ENCODE measurements around the gene PCDHGA1.
"Not testable (repeated sequence)": the region's sequence is repeated elsewhere in the genome, so short reads cannot be mapped to it uniquely, and the experiment has no call there.

Gene PCDHGA1

DNA sequence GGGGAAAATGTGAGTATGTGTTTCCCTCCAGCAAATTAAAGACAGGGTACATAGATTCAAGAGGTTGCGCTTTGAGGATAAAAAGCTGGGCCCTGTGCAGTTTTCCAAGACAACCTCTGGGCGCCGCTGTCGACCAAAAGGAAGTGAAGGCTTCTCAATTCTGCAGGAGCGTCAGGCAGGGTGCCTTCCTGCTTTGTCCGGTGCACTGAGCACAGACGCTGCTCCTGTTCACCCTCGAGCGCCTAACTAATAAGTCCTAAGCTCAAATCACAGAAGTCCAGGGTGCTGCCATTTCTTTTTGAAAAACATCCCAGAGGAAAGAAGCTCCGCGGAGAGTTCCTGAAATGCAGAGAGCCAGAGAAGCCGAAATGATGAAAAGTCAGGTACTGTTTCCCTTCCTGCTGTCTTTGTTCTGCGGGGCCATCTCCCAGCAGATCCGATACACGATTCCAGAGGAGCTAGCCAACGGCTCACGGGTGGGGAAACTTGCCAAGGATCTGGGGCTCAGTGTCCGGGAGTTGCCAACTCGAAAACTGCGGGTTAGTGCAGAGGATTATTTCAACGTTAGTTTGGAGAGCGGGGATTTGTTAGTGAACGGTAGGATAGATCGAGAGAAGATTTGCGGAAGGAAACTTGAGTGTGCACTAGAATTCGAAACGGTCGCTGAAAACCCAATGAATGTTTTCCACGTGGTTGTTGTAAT lies 19.8 kb downstream of the PCDHGA1 start, which contains the start of gene PCDHGB1:
TSS of gene PCDHGB1 (plus strand) at position 183 of the 703 bp plus-strand sequence. CDS start at position 345, 162 bp downstream.
- DNase-seq (ENCODE audit: low spot score), result peak; percentile 92

DNA sequence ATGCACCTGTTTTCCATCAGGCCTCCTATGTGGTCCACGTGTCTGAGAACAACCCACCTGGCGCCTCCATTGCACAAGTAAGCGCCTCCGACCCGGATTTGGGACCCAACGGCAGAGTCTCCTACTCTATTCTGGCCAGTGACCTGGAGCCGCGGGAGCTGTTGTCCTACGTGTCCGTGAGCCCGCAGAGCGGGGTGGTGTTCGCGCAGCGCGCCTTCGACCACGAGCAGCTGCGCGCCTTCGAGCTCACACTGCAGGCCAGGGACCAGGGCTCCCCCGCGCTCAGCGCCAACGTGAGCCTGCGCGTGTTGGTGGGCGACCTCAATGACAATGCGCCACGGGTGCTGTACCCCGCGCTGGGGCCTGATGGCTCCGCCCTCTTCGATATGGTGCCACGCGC lies 21.3 kb downstream of the PCDHGA1 start:
- DNase-seq (ENCODE audit: low spot score), result no peak

DNA sequence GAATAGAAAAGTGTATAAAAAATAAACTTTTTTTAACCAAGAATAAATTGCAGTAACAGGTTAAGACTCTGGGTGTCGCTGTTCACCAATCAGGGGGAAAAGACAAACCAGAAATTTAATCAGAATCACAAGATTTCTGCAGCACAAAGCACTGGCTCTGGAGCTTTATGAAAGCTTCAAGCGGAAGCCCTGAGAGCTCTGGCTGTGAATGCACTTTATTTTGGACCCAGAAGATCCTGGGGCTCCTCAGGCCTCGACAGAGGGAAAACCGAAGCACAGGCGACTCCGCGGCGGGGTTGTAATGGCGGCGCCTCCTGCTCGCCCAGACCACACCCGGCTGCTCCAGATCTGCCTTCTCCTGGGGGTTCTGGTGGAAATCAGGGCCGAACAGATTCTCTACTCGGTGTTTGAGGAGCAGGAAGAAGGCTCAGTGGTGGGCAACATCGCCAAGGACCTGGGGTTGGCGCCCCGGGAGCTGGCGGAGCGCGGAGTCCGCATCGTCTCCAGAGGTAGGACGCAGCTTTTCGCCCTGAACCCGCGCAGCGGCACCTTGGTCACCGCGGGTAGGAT lies 24.7 kb downstream of the PCDHGA1 start, which contains the start of gene PCDHGA4:
TSS of gene PCDHGA4 (plus strand) at position 122 of the 570 bp plus-strand sequence. CDS start at position 209, 87 bp downstream.
- no peak for DNase-seq (ENCODE audit: low spot score)

DNA sequence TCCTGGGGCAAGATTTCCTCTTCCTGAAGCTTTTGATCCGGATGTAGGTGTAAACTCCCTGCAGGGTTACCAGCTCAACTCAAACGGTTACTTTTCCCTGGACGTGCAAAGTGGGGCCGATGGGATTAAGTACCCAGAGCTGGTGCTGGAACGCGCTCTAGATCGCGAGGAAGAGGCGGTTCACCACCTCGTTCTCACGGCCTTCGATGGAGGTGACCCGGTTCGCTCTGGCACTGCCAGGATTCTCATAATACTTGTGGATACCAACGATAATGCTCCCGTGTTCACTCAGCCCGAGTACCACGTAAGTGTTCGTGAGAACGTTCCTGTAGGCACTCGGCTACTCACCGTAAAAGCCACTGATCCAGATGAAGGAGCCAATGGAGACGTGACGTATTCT lies 25.3 kb downstream of the PCDHGA1 start:
- DNase-seq (ENCODE audit: low spot score), result no peak

DNA sequence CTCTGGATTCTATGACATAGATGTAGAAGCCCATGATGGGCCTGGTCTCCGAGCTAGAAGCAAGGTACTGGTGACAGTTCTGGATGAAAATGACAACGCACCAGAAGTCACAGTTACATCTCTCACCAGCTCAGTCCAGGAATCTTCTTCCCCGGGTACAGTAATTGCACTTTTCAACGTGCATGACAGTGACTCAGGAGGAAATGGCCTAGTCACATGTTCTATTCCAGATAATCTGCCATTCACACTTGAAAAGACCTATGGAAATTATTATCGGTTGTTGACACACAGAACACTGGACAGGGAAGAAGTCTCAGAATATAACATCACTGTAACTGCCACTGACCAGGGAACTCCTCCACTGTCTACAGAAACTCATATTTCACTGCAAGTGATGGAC lies 25.8 kb downstream of the PCDHGA1 start:
- DNase-seq (ENCODE audit: low spot score), result no peak

DNA sequence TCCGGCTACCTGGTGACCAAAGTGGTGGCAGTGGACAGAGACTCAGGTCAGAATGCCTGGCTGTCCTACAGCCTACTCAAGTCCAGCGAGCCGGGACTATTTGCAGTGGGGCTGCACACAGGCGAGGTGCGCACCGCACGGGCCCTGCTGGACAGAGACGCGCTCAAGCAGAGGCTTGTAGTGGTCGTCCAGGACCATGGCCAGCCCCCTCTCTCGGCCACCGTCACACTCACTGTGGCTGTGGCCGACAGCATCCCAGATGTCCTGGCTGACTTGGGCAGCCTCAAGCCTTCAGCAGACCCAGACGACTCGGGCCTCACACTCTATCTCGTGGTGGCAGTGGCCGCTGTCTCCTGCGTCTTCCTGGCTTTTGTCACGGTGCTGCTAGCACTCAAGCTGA lies 26.6 kb downstream of the PCDHGA1 start:
- DNase-seq (ENCODE audit: low spot score), result no peak

DNA sequence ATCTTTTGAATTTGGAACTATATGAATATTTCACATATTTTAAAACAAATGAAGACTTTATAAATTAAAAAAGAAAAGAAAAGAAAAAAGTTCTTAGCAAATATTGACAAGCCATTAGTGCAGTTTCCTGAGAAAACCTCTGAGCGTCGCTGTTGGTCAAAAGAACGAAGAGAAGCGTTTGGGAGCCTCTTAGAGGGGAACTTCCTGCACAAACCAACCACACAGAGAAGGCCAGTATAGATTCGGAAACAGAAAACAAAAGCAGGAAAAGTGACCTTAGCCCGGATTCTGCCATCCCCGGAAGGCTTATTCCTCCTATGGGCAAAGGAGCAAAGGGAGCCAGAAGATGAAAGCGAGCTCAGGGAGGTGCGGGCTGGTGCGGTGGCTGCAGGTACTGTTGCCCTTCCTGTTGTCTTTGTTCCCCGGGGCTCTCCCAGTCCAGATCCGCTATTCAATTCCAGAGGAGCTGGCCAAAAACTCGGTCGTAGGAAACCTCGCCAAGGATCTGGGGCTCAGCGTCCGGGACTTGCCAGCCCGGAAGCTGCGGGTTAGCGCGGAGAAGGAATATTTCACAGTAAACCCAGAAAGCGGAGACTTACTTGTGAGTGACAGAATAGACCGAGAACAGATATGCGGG lies 29.6 kb downstream of the PCDHGA1 start, which contains the start of gene PCDHGB2:
TSS of gene PCDHGB2 (plus strand) at position 205 of the 637 bp plus-strand sequence. CDS start at position 347, 142 bp downstream.
- DNase-seq (ENCODE audit: low spot score), result no peak

DNA sequence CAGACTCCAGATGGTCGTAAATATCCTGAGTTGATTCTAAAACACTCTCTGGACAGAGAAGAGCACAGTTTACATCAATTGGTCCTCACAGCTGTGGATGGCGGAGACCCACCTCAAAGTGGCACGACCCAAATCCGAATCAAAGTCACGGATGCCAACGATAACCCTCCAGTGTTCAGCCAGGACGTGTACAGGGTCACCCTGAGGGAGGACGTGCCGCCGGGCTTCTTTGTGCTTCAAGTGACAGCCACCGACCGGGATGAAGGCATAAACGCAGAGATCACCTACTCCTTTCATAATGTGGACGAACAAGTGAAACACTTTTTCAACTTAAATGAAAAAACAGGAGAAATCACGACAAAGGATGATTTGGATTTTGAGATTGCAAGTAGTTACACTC lies 30.4 kb downstream of the PCDHGA1 start:
- DNase-seq (ENCODE audit: low spot score), result no peak

DNA sequence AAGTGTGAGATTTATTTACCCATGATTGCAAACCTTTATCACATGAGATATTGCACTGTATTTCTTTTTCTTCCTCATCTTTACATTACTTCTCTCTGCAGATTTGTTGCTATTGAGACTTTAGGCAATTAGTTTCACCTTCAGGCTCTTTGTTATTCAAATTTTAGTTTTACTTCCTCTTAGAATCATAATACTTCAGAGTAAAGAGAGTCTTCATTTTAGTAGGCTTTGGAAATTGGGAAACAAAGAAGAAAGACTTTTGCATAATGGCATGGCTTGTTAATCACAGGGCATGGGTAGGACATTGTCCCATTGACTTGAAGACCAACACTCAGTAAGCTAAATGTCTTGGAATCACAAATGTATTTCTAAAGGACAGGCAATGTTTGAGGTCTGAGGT lies 32.4 kb downstream of the PCDHGA1 start:
- no peak for DNase-seq (ENCODE audit: low spot score)

DNA sequence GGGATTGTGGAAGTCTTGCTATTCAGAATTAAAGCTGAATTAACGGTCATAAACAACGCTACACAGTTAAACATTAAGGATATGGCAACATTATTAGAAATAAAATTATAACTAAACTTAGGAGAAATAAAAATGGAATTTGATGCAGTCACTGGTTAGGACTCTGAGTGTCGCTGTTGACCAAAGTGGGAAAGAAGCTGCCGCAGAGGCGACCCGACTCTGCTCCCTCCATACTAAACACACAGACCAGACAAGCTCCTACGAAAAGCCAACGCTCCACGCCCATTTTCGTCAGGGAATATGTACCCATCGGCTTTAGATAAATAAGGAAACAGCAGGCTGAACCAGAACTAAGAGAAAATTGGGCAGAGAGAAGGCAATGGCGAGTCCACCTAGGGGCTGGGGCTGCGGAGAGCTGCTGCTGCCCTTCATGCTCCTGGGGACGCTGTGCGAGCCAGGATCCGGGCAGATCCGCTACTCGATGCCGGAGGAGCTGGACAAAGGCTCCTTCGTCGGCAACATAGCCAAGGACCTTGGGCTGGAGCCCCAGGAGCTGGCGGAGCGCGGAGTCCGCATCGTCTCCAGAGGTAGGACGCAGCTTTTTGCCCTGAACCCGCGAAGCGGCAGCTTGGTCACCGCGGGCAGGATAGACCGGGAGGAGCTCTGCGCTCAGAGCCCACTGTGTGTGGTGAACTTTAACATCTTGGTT lies 33.8 kb downstream of the PCDHGA1 start, which contains the start of gene PCDHGA5:
TSS of gene PCDHGA5 (plus strand) at position 211 of the 709 bp plus-strand sequence. CDS start at position 380, 169 bp downstream.
- DNase-seq (ENCODE audit: low spot score), result no peak

DNA sequence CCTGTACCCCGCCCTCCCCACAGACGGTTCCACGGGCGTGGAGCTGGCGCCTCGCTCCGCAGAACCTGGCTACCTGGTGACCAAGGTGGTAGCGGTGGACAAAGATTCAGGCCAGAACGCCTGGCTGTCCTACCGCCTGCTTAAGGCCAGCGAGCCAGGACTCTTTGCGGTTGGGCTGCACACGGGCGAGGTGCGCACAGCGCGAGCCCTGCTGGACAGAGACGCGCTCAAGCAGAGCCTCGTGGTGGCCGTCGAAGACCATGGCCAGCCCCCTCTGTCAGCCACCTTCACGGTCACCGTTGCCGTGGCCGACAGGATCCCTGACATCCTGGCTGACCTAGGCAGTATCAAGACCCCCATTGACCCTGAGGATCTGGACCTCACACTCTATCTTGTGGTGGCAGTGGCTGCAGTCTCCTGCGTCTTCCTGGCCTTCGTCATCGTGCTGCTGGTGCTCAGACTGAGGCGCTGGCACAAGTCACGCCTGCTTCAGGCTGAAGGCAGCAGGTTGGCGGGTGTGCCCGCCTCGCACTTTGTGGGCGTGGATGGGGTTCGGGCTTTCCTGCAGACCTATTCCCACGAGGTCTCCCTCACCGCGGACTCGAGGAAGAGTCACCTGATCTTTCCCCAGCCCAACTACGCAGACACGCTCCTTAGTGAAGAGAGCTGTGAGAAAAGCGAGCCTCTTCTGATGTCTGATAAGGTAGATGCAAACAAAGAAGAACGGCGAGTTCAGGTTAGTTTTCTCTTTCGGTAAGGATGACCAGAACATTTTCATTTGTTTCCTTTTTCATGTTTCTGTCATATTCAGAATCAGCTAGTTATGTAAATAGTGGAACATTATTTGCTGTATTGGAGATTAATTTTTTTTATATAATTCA lies 35.9 kb downstream of the PCDHGA1 start:
- no peak for DNase-seq (ENCODE audit: low spot score)

DNA sequence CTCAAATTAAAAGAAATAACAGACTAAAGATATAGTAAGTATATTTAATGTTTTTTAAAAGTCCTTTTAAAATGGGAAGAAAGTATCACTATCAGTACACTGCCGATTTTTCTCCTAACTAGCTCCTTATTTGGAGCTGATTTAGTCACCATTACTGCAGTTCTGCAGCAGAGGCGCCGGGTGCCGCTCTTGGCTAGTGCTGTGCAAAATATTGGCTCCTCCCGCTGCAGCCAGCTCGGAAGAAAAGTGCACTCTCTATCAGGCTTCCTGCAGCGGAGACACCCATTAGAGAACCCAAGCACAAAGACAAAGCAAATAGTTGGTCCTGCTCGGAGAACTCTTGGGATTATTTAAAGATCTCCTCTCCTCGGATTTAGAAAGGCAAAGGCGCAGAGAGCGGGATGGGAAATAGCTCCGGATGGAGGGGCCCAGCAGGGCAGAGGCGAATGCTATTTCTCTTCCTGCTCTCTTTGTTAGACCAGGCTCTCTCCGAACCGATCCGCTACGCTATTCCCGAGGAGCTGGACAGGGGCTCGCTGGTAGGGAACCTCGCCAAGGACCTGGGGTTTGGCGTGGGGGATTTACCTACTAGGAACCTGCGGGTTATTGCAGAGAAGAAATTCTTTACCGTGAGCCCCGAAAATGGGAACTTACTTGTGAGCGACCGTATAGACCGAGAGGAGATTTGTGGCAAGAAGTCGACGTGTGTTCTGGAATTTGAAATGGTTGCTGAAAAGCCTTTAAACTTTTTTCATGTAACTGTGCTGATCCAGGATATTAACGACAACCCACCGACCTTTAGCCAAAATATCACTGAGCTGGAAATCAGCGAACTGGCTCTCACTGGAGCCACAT lies 39.9 kb downstream of the PCDHGA1 start, which contains the start of gene PCDHGB3:
TSS of gene PCDHGB3 (plus strand) at position 249 of the 855 bp plus-strand sequence. CDS start at position 402, 153 bp downstream.
- DNase-seq (ENCODE audit: low spot score), result no peak

DNA sequence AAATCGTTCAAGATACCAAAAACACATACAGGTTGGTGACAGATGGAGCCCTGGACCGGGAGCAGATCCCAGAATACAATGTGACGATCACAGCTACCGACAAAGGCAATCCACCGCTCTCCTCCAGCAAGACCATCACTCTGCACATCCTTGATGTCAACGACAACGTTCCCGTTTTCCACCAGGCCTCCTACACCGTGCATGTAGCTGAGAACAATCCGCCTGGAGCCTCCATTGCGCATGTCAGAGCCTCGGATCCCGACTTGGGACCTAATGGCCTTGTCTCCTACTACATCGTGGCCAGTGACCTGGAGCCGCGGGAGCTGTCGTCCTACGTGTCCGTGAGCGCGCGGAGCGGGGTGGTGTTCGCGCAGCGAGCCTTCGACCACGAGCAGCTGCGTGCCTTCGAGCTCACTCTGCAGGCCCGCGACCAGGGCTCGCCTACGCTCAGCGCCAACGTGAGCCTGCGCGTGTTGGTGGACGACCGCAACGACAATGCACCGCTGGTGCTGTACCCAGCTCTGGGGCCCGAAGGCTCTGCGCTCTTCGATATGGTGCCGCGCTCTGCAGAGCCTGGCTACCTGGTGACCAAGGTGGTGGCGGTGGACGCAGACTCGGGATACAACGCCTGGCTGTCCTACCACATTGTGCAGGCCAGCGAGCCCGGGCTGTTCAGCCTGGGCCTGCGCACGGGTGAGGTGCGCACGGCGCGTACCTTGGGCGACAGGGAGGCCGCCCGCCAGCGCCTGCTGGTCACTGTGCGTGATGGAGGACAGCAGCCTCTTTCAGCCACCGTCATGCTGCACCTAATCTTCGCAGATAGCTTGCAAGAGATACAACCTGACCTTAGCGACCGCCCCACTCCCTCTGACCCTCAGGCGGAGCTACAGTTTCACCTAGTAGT lies 41.5 kb downstream of the PCDHGA1 start:
- no peak for DNase-seq (ENCODE audit: low spot score)

DNA sequence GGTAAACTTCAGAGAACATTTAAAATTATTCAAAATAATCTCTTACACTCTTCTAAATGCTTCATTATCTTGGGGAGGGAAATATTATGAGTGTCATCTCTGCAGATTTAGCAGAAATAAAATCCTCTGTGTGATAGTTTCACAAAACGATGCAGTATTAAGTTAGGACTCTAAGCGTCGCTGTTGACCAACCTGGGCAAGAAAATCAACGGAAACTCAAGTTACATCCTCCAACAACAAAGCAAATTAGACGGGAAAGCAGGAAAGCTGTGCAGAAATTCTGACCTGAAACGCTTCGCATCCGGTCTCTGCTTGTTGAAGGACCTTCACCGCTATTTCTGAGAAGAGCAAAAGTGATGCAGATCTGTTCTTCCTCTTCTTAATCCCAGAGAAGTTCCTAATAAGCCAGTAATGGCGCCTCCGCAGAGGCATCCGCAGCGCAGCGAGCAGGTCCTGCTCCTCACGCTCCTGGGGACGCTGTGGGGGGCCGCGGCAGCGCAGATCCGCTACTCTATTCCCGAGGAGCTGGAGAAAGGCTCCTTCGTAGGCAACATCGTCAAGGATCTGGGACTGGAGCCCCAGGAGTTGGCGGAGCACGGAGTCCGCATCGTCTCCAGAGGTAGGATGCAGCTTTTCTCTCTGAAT lies 43.5 kb downstream of the PCDHGA1 start, which contains the start of gene PCDHGA6:
TSS of gene PCDHGA6 (plus strand) at position 219 of the 645 bp plus-strand sequence. CDS start at position 412, 193 bp downstream.
- DNase-seq (ENCODE audit: low spot score), result no peak

DNA sequence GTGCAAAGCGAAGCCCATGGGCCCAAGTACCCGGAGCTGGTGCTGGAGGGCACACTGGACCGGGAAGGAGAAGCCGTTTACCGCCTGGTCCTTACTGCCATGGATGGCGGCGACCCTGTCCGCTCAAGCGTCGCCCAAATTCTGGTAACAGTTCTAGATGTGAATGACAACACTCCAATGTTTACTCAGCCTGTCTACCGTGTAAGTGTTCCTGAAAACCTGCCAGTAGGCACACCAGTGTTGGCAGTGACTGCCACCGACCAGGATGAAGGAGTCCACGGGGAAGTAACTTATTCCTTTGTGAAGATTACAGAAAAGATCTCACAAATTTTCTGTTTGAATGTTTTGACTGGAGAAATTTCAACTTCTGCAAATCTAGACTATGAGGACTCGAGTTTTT lies 44.3 kb downstream of the PCDHGA1 start:
- DNase-seq (ENCODE audit: low spot score), result no peak

DNA sequence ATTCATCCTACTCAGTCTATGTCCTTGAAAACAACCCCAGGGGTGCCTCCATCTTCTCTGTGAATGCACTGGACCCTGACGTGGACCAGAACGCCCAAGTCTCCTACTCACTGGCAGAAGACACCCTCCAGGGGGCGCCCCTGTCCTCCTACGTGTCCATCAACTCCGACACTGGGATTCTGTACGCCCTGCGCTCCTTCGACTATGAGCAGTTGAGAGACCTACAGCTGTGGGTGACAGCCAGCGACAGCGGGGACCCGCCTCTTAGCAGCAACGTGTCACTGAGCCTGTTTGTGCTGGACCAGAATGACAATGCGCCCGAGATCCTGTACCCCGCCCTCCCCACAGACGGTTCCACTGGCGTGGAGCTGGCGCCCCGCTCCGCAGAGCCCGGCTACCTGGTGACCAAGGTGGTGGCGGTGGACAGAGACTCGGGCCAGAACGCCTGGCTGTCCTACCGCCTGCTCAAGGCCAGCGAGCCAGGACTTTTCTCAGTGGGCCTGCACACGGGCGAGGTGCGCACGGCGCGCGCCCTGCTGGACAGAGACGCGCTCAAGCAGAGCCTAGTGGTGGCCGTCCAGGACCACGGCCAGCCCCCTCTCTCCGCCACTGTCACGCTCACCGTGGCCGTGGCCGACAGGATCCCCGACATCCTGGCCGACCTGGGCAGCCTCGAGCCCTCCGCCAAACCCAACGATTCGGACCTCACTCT lies 45.3 kb downstream of the PCDHGA1 start:
- DNase-seq (ENCODE audit: low spot score), result not testable (repeated sequence)

DNA sequence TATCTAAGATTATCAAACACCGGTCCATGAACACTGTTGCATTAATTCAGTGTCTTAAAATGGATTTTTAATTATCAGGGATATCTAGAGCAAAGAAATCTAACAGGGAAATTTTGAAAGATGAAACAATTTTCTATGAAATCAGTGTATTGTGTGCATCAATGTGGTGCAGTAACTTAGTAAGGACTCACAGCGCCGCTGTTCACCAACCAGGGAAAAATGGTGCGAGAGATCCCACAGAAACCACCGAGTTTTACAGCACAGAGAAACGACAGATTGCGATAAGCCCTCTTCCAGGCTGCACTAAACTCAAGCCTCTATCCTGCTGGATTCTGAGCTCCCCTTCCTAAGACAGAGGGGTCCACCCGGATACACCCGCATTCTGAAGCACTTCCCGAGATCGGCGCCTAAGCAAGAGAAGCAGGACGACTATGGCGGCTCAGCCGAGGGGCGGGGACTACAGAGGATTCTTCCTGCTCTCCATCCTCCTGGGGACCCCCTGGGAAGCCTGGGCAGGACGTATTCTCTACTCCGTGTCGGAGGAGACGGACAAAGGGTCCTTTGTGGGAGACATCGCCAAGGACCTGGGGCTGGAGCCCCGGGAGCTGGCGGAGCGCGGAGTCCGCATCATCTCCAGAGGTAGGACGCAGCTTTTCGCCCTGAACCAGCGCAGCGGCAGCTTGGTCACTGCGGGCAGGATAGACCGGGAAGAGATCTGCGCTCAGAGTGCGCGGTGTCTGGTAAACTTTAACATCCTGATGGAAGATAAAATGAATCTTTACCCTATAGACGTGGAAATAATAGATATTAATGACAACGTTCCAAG lies 52.4 kb downstream of the PCDHGA1 start, which contains the start of gene PCDHGA7:
TSS of gene PCDHGA7 (plus strand) at position 274 of the 826 bp plus-strand sequence. CDS start at position 432, 158 bp downstream.
- peak; percentile 70 for DNase-seq (ENCODE audit: low spot score)

All from HuH-7.5 (cell line).